ENCODE results near the gene ANKRD44.
A peak's percentile ranks its signal among the peaks of the same experiment; 100 is the strongest.
"Not testable (repeated sequence)": the region's sequence is repeated elsewhere in the genome, so short reads cannot be mapped to it uniquely, and the experiment has no call there.

The ANKRD44 gene

GRCh38 chr2:197011021-197011417, 299.6 kb downstream of the ANKRD44 start:
- no peak for DNase-seq

GRCh38 chr2:197010200-197011020, 300.2 kb downstream of the ANKRD44 start:
- DNase-seq, result no peak

GRCh38 chr2:197008741-197009341, 301.7 kb downstream of the ANKRD44 start:
- not testable (repeated sequence) for DNase-seq

DNA sequence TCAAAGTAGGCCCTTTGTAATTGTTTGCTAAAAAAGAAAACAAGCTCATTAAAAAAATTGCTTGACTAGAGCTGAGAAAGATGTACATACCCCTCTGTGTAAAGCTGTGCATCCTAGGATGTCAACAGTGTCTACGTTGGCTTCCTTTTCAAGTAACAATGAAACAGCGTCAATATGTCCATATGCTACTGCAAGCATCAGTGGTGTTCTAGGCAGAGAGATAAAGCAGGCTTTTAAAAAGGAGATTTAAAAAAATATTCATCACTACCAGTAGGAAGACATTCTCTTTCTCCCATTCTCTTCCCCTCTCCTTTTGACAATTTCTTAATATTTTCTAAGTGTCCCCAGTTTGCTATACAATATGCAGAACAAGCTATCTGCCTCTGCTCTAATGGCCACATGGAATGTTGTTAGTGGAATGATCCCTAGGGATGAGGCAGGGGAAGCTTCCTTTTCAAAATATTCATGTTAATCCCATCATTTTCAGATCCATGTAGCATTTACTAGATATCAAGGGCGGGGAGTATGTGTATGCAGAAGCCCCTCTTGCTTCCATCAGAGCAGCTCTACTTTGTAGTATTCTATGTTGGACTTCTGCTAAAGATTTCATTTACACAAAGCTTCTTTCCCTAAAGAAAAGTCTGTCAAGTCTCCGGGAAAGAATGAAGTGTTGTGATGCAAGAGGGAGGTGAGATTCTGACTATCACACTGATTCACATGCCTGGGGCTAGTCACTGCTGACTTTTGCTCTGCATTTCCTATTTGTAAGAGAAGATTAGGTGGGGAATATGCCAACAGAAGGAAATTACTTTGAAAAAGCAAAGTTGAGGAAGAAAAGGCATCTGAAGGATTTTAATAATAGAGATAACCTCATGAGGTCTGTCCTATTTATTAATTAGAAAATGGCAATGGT, 302.6 kb downstream of the ANKRD44 start:
- DNase-seq, result peak; percentile 15

GRCh38 chr2:197001921-197002320, 308.7 kb downstream of the ANKRD44 start:
- no peak for DNase-seq

DNA sequence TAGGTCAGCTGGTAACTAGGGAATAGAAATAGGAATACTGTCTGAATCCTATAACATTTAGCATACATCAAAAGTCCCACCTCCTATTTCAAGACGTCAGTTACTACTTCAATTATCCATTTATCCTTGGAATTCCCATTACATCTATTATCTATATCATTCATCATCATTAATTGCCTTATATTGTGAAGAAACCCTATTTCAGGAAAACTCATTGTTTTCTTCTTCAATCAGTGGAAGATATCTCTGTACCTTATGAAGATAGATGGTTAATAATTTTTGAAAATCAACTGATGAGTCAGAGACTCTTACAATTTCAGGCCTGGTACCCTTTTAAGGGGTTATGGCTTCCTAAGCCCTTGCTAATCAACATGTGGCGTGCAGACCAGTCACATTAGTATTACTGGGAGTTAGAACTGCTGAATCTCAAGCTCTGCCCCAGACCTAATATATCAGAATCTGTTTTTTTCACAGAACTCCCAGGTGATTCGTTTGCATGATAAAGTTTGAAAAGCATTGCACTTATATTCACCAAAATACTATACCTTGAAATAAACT, 314.7 kb downstream of the ANKRD44 start:
- no peak for DNase-seq

DNA sequence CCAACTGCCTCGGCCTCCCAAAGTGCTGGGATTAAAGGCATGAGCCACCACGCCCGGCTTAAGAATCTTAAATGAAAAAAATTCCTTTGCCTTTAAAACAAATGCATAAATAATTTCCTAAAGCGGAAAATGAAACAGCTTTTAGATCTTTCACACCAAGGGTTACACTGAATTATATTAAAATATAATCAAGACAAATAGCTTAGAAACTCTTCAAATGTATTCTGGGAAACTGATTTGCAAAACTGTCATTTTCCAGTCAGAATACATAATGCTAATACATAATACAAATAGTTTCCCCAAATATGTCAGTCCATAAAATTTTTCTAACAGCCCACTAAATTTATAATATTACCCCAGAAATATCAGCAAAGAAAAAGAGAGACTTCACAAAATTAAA, 315.8 kb downstream of the ANKRD44 start:
- DNase-seq, result no peak

DNA sequence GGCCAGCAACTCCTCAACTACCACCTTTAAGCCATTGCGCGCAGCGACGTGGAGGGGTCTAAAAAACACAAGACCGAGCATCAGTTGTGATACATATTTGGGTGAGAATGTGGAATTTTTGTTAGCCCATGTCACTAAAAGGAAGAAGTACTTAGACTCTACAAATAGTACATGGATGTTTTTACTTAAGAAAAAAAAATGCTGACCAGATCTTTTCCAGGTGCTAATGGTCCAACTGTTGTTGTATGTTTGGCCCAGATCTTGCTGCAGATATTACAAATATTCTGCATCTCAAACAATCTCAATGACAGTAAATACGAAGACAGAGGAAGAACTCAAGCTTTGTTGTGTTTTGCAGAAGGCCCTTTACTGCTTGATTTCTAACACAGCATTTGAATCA, 317.0 kb downstream of the ANKRD44 start:
- no peak for DNase-seq

DNA sequence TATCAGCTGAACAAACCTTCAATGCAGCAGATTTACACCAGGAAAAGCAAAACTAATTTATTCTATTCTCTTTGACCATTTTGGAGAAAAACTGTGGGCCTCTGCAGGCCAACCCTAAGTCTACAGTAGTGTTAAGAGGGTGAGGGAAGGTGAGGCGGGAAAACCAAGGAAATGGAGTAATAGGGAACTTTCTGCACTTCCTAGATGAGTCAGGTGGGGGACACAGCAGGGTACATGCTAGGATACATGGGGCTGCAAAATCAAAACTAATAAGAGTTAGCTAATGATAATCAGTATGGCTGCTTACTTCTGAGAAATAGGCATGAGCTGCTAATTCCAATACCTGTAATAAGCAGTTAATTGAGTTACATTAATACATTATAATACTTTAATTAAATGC, 318.1 kb downstream of the ANKRD44 start:
- no peak for DNase-seq

GRCh38 chr2:196990788-196991461, 319.7 kb downstream of the ANKRD44 start:
- DNase-seq, result no peak

DNA sequence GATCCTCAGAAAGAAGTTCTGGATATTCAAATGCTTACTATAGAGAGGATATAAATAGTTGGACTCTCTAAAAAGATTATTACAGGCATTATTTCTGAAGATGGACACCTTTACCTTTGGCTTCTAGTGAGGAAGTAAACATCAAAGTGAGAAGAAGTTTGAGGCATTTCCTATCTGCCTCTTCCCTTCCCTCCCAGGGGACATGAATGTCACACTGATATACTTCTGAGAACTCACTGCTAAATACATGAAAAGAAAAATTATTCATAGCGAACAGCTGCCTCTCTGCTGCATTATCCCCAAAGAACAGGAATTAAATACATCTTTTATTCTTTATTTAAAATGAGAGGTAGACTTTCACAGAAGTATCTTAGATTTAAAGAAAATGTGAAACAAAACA, 320.5 kb downstream of the ANKRD44 start:
- DNase-seq, result no peak

DNA sequence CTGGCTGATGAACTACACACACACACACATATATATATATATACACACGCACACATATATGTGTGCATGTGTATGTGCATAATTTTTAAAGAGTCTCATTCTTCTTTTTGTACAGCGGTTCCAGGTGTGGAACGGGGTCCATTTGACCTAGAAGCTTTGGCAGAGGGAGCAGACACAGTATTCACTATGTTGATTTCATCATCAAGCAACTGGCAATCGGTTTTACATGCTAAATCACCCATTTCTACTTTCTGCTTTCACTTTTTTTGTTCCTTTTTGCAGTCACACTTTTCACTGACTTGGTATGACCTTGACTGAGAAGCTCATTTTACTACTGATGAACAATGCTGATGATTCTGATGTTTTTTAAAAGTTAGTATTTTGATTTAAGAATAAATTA, 321.1 kb downstream of the ANKRD44 start:
- no peak for DNase-seq

- DNase-seq, result no peak
Measured at GRCh38 chr2:196988639-196989038, 321.9 kb downstream of the ANKRD44 start.

- DNase-seq, result peak; percentile 95
Measured at GRCh38 chr2:196987649-196988364, 322.8 kb downstream of the ANKRD44 start.

DNA sequence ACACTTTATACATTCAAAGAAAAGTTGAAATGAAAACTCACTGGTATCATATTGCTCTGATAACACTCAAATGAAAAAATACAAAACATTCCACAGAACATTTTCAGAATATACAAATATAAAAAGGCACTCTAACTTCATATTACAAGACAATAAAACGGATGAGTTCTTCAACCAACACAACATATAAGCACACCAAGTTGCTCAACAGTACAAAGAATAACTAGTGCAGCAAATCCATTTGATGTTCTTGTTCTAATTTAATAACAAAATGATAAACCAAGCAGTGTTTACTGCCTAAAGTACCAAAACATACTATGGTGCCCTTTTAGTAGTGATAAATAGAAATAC, 323.3 kb downstream of the ANKRD44 start:
- no peak for DNase-seq

GRCh38 chr2:196985511-196986183, 324.9 kb downstream of the ANKRD44 start:
- no peak for DNase-seq

DNA sequence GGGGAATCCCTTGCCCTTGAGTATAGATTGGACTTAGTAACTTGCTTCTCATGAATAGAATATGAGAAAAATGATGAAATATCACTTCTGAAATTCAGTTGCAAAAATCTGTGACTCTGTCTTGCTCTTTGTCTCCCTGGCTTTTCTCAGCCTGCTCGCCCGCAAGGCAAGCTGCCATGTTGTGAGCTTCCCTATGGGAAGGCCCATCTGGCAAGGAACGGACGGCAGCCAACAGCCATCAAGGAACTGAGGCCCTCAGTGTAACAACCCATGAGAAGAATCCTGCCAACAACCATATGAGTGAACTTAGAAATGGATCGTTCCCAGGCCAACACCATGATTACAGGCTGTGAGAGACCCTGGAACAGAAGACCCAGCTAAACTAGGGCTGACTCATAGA, 325.7 kb downstream of the ANKRD44 start:
- DNase-seq, result no peak

GRCh38 chr2:196983934-196984333, 326.6 kb downstream of the ANKRD44 start:
- peak; percentile 9 for DNase-seq

GRCh38 chr2:196980473-196980872, 330.1 kb downstream of the ANKRD44 start:
- DNase-seq, result no peak

DNA sequence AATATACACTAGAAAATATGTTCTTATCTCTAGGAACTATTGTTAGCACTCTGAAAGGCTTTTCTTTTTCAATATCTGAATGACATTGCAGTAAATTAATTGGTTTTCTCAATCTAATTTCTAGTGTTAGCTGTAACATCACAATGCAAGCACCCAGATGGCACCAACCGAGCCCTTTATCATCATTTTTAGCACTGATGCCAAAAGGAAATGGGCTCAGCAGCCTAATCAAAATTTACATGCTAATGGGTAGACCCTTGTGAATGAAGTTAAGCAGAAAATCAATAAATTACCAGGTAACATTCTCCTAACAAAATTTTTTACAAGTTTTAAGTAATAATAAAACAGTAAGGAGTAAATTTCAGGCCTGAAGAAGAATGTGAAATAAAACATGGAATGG, 330.6 kb downstream of the ANKRD44 start:
- no peak for DNase-seq

GRCh38 chr2:196977507-196977906, 333.1 kb downstream of the ANKRD44 start:
- no peak for DNase-seq
